HCT116 (cell line): Measurements from ENCODE around the gene FAM117A. TPM values are rescaled to one million over a fixed set of nuclear protein-coding genes. Genes with fewer than 3 reads are reported as not detected.

Source experiments
- ATAC-seq: fragments of 200-7000 bp; cut with Tn5 transposase; 2 replicates; pipeline ENCODE4 v1.9.1; 2020; ENCODE audit warnings: mild to moderate bottlenecking, moderate library complexity
- BruUV-seq: library from RNA; stranded (reverse); fragments of 400-500 nt; replicated peaks from 2 replicates; lab custom pipeline; 2021; lab: Mats Ljungman, UMichigan
- CTCF ChIA-PET: fragments of 300-600 bp; sonication (Branson Sonifier 250); formaldehyde crosslinking; loops from one replicate; lab custom pipeline; 2021; ENCODE audit warnings: antibody characterized with exemption; lab: Charles Lee
- POLR2A ChIA-PET: fragments of 300-600, 350-600 bp; sonication (Branson Sonifier 250); formaldehyde crosslinking; loops from one replicate; lab custom pipeline; 2021; ENCODE audit warnings: antibody characterized with exemption; lab: Charles Lee
- RAD21 ChIA-PET, 2 experiments: fragments of 300-600 bp; sonication (Branson Sonifier 250); formaldehyde crosslinking; loops; one replicate each; lab custom pipeline; 2023; ENCODE audit warnings: low total read pairs in 2 of 2; ENCODE audit not compliant: uncharacterized antibody in 2 of 2, unreplicated experiment in 2 of 2, low non-redundant PET in 1 of 2; lab: Charles Lee
- DNase-seq: peaks from one replicate; pipeline ENCODE4 v3.0.0-alpha.2; 2010; ENCODE audit warnings: low read depth, low spot score
- H2AFZ ChIP-seq: fragments of 200-600 bp; shearing (Covaris generic), sonication (generic); 2 replicates; pipeline ENCODE4 v1.6.1; 2017; ENCODE audit warnings: low read depth, mixed run types, mixed read lengths, antibody characterized with exemption, low read length; ENCODE audit not compliant: poor library complexity, severe bottlenecking
- H3K27ac ChIP-seq: 2 replicates; pipeline ENCODE4 v1.5.1; 2012; ENCODE audit warnings: low read depth, low read length
- H3K27me3 ChIP-seq: fragments of 200-600 bp; sonication (generic); 2 replicates; pipeline ENCODE4 v1.6.1; 2016; ENCODE audit warnings: mixed run types, low read length, mixed read lengths; ENCODE audit not compliant: insufficient read depth
- H3K36me3 ChIP-seq, 2 experiments: fragments of 200-500 bp in 1 of 2; fragments of 200-600 bp in 1 of 2; sonication (Bioruptor generic) in 1 of 2; sonication (generic) in 1 of 2; 2 replicates each; pipeline versions ENCODE4 v1.5.1 to v1.6.1; 2014 to 2016; ENCODE audit warnings: low read length in 2 of 2, inconsistent platforms in 1 of 2, mixed read lengths in 1 of 2, mixed run types in 1 of 2; ENCODE audit not compliant: insufficient read depth in 2 of 2, control insufficient read depth in 1 of 2
- H3K4me1 ChIP-seq, 2 experiments: fragments of 200-600 bp in 1 of 2; sonication (generic) in 1 of 2; 2 replicates each; pipeline versions ENCODE4 v1.5.1 to v1.6.1; 2012 to 2017; ENCODE audit warnings: low read length in 2 of 2, inconsistent platforms in 1 of 2, mild to moderate bottlenecking in 1 of 2, mixed read lengths in 1 of 2, mixed run types in 1 of 2, moderate library complexity in 1 of 2; ENCODE audit not compliant: insufficient read depth in 2 of 2, control insufficient read depth in 1 of 2
- H3K4me2 ChIP-seq: fragments of 200-600 bp; sonication (generic); 2 replicates; pipeline ENCODE4 v1.6.1; 2017; ENCODE audit warnings: mixed run types, low read length, mixed read lengths
- H3K4me3 ChIP-seq, 2 experiments: fragments of 200-600 bp in 1 of 2; sonication (generic) in 1 of 2; replicated peaks in 1 of 2; 2 replicates each; pipeline ENCODE4 v1.5.1; 2011 to 2016; ENCODE audit warnings: low read length in 2 of 2, control low read depth in 1 of 2, low read depth in 1 of 2, mild to moderate bottlenecking in 1 of 2, mixed read lengths in 1 of 2, mixed run types in 1 of 2
- H3K79me2 ChIP-seq: fragments of 200-600 bp; sonication (generic); 2 replicates; pipeline ENCODE4 v1.6.1; 2017; ENCODE audit warnings: mild to moderate bottlenecking, mixed run types, low read length, moderate library complexity, mixed read lengths; ENCODE audit not compliant: insufficient read depth
- H3K9ac ChIP-seq: fragments of 200-600 bp; sonication (generic); 2 replicates; pipeline ENCODE4 v1.6.1; 2016; ENCODE audit warnings: low read length, mixed read lengths
- H3K9me2 ChIP-seq: fragments of 200-600 bp; sonication (generic), shearing (Covaris generic); 2 replicates; pipeline ENCODE4 v1.6.1; 2017; ENCODE audit warnings: mixed run types, mild to moderate bottlenecking, moderate library complexity; ENCODE audit not compliant: insufficient read depth
- H3K9me3 ChIP-seq, 2 experiments: fragments of 200-500 bp in 1 of 2; fragments of 200-600 bp in 1 of 2; sonication (Bioruptor generic) in 1 of 2; sonication (generic) in 1 of 2; 2 replicates each; pipeline ENCODE4 v1.6.1; 2014 to 2017; ENCODE audit warnings: low read length in 2 of 2, mixed read lengths in 2 of 2, inconsistent platforms in 1 of 2, low read depth in 1 of 2, mild to moderate bottlenecking in 1 of 2, mixed run types in 1 of 2, moderate library complexity in 1 of 2; ENCODE audit not compliant: control insufficient read depth in 1 of 2, insufficient read depth in 1 of 2
- H4K20me1 ChIP-seq: fragments of 200-600 bp; sonication (generic), shearing (Covaris generic); 2 replicates; pipeline ENCODE4 v1.6.1; 2017; ENCODE audit warnings: mixed run types, mild to moderate bottlenecking, moderate library complexity; ENCODE audit not compliant: insufficient read depth
- ATF3 ChIP-seq: IDR thresholded peaks from 2 replicates; pipeline ENCODE4 v1.6.1; 2012
- CBX3 ChIP-seq: IDR thresholded peaks from 2 replicates; pipeline ENCODE4 v1.6.1; 2012; ENCODE audit warnings: low read depth
- CEBPB ChIP-seq: IDR thresholded peaks from 2 replicates; pipeline ENCODE4 v1.6.1; 2012; ENCODE audit warnings: low read depth
- CTCF ChIP-seq, 3 experiments: fragments of 200-600 bp in 1 of 3; sonication (generic) in 1 of 3; IDR thresholded peaks in 2 of 3; conservative IDR thresholded peaks in 1 of 3; 2 replicates each; pipeline ENCODE4 v1.5.1; 2012 to 2017; ENCODE audit warnings: low read depth in 2 of 3, low read length in 2 of 3, antibody characterized with exemption in 1 of 3, borderline replicate concordance in 1 of 3, control low read depth in 1 of 3, mild to moderate bottlenecking in 1 of 3, mixed read lengths in 1 of 3, mixed run types in 1 of 3, moderate library complexity in 1 of 3; ENCODE audit not compliant: insufficient read depth in 1 of 3
- EGR1 ChIP-seq: IDR thresholded peaks from 2 replicates; pipeline ENCODE4 v1.6.1; 2012; ENCODE audit warnings: low read depth
- ELF1 ChIP-seq: IDR thresholded peaks from 2 replicates; pipeline ENCODE4 v1.6.1; 2012; ENCODE audit warnings: low read depth, borderline replicate concordance
- FOSL1 ChIP-seq: IDR thresholded peaks from 2 replicates; pipeline ENCODE4 v1.6.1; 2012; ENCODE audit warnings: low read depth
- JUND ChIP-seq: IDR thresholded peaks from 2 replicates; pipeline ENCODE4 v1.6.1; 2012
- MAX ChIP-seq: IDR thresholded peaks from 2 replicates; pipeline ENCODE4 v1.6.1; 2012
- POLR2A ChIP-seq: IDR thresholded peaks from 2 replicates; pipeline ENCODE4 v1.7.0; 2011; ENCODE audit warnings: borderline replicate concordance; ENCODE audit not compliant: insufficient read depth, insufficient read length; ENCODE audit errors: extremely low read depth
- POLR2AphosphoS5 ChIP-seq: IDR thresholded peaks from 2 replicates; pipeline ENCODE4 v1.6.1; 2011; ENCODE audit warnings: mild to moderate bottlenecking, low read depth, low read length, moderate library complexity
- RAD21 ChIP-seq: IDR thresholded peaks from 2 replicates; pipeline ENCODE4 v1.6.1; 2012; ENCODE audit warnings: low read depth, mild to moderate bottlenecking
- REST ChIP-seq: IDR thresholded peaks from 2 replicates; pipeline ENCODE4 v1.6.1; 2012; ENCODE audit warnings: low read depth
- SIN3A ChIP-seq: IDR thresholded peaks from 2 replicates; pipeline ENCODE4 v1.6.1; 2012; ENCODE audit warnings: low read depth
- TCF7L2 ChIP-seq: IDR thresholded peaks from 2 replicates; pipeline ENCODE4 v1.7.0; 2011; ENCODE audit warnings: borderline replicate concordance, inconsistent platforms; ENCODE audit not compliant: insufficient read depth, insufficient read length; ENCODE audit errors: extremely low read depth
- ZBTB33 ChIP-seq: IDR thresholded peaks from 2 replicates; pipeline ENCODE4 v1.6.1; 2011; ENCODE audit warnings: mild to moderate bottlenecking, low read length, moderate library complexity; ENCODE audit not compliant: insufficient replicate concordance; ENCODE audit errors: extremely low read depth
- ZFX ChIP-seq: fragments of 450-650 bp; IDR thresholded peaks from 2 replicates; pipeline ENCODE4 v1.6.1; 2017
- intact Hi-C: fragments of 100-400 bp; cut with micrococcal nuclease; formaldehyde crosslinking; loops from 2 replicates; pipeline ENCODE4 v1.10.0; 2022
- total RNA-seq: library from RNA; stranded (reverse); gene quantifications from one replicate; pipeline ENCODE4 v1.2.1, GENCODE V29; 2021; ENCODE audit not compliant: unreplicated experiment

The FAM117A gene
- total RNA-seq, 1 experiment from 2014 or later = 12.8 TPM

GRCh38 chr17:49707608-49708514 is 56.1 kb downstream of the FAM117A start, which contains the start of gene SLC35B1:
Gene SLC35B1, minus strand, starts transcription at chr17:49707964. Its CDS starts 131 bp downstream, at chr17:49707833.
- Histone ChIP-seq H3K9ac (peak within 1 kb of the TSS; percentile 85), H3K4me2 (peak within 1 kb of the TSS; percentile 92), H3K27me3 (no peaks in the 10 kb centered on the region), H4K20me1 (no peaks in the 10 kb centered on the region), H3K36me3 (peaks cover 28 to 32% of the 10 kb centered on the region in 2 experiments), H3K4me1 (peaks cover 16 to 21% of the 10 kb centered on the region in 2 experiments), H2AFZ (peak within 1 kb of the TSS; percentile 53), H3K9me3 (no peaks in the 10 kb centered on the region), H3K79me2 (peaks cover 27% of the 10 kb centered on the region), H3K4me3 (peak within 1 kb of the TSS; percentile 85 to 92), H3K9me2 (no peaks in the 10 kb centered on the region), H3K27ac (peak within 1 kb of the TSS; percentile 77)
- ATAC-seq = peak; percentile 93
- BruUV-seq = no TSS peak
- ChIA-PET POLR2A (interaction anchor here (0.6 to 4.7 kb wide), 12 partner anchors 9 to 1755 kb away, joined by 3 to 30 read pairs (median 4); partner anchors contain the start of genes FAM117A, KAT7 and SPOP), CTCF (interaction anchor here (0.7 to 4.0 kb wide), 21 partner anchors 9 to 493 kb away, joined by 3 to 63 read pairs (median 6); partner anchors contain the start of genes FAM117A, KAT7 and SPOP), RAD21 (interaction anchor here (0.6 to 1.5 kb wide), 5 partner anchors 122 to 291 kb away, joined by 3 to 8 read pairs (median 3); no protein-coding TSS in a partner anchor)
- DNase-seq = peak; percentile 100
- intact Hi-C loops = loop anchor here (1.0 to 10.0 kb wide), 6 partner anchors 71 to 393 kb away; partner anchors contain the start of gene KAT7
- no peak for TF ChIP-seq POLR2A
- TF ChIP-seq ELF1 = peak; percentile 72; the same call in 1 of the 2 replicates
- TF ChIP-seq SIN3A = no peak; the same call in 1 of the 2 replicates
- TF ChIP-seq ZFX = peak; percentile 77; the same call in 1 of the 2 replicates
- TF ChIP-seq CTCF (IDR thresholded peaks at IDR 0.05 in 2 of 3, conservative IDR thresholded peaks at IDR 0.05 in 1 of 3; ENCODE audit: borderline replicate concordance in 1 of 3, insufficient read depth in 1 of 3, low read depth in 2 of 3, low read length in 2 of 3) = peak; percentile 96 to 99 (median 98)
- TF ChIP-seq TCF7L2 = peak; percentile 45
- TF ChIP-seq REST = no peak
- TF ChIP-seq RAD21 = peak; percentile 74
- TF ChIP-seq POLR2AphosphoS5 = peak; percentile 72
- TF ChIP-seq CBX3 = peak; percentile 95; the same call in 1 of the 2 replicates
- 0 out of 2 replicates have a peak, but pooled peaks have one; percentile 3 for TF ChIP-seq EGR1
- no peak for TF ChIP-seq ATF3
- no peak for TF ChIP-seq JUND
- TF ChIP-seq FOSL1 = peak; percentile 96
- TF ChIP-seq MAX = peak; percentile 74
- TF ChIP-seq CEBPB = no peak
- no peak for TF ChIP-seq ZBTB33
